Activated CD4-positive, CD25-positive, alpha-beta regulatory T cell treated with anti-CD3 and anti-CD28 coated beads, Interleukin-2, amount 50 U/mL, for 16 hours (primary cell): ENCODE data around the gene MYO1B.

Experiments
- DNase-seq: peaks from one replicate; pipeline ENCODE4 v3.0.0-alpha.2; 2020; ENCODE audit warnings: low read depth, low spot score

MYO1B gene

DNA sequence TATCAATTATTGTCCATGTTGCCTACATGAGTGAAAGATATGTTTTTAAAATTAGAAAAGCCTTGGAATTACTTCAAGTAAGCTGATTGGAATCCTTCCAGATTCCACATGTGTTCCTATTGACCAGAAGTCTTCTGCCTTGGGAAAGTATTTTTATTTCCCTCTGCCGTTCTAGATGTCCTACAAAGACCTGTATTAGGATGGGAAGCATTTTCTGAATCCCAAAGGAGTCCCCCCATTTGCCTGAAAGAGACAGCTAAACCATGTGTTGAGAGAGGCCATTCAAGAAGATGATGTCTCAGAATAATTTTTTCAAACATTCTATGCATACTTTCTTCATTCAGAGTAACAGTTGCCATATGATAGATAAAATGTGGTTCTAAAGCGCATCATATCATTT is 19.0 kb upstream of the MYO1B start:
- DNase-seq: no peak

DNA sequence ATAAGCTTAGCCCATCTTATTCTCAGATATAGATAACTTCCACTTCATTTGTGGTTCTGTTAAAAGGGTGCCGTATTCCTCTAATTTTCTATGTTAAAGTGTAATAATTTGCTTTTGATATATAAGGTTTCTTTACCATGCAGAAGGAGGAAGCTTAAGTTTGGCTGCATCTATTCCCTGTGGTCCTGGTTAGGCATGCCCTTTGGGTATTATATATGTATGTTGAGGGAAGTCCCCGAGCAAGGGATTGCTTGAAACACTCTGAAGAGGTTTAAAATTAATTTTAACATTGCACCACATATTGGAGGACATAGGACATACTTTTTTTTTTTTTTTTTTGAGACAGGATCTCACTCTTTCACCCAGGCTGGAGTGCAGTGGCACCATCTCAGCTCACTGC is 16.9 kb upstream of the MYO1B start:
- DNase-seq: no peak

DNA sequence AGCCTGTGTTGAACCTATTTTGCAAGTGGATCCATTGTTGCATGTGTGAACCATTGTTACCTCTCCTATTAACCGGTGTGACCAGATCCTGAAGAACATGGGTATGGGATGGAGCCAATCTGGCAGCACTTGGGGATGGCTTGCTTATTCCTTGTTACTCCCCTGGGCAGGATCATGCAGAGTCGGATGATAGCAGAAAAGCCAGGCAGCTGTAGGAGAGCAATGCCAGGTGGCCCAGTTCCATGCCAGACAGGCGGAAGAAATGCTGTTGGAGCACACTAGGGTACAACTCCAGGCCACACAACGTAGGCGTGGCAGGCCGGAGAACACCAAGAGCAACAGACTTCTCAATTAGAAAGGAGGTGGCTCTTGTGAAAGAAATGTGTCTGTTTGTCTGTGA is 16.3 kb upstream of the MYO1B start:
- no peak for DNase-seq

DNA sequence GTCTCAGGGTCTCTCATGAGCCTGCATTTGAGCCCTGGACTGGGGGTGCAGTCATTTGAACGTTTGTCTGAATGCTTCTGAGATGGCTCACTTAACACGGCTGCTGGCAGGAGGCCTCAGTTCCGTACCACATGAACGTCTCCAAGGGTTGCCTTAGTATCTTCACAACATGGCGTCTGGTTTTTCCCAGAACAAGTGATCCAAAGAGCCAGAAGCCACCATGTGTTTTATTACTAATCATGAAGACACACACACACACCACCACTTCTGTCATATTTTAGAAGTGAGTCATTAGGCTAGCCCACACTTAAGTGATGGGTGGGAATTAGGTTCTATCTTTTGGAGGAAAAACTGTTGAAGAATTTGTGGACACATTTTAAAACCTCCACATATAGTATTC is 15.0 kb upstream of the MYO1B start:
- DNase-seq: no peak

DNA sequence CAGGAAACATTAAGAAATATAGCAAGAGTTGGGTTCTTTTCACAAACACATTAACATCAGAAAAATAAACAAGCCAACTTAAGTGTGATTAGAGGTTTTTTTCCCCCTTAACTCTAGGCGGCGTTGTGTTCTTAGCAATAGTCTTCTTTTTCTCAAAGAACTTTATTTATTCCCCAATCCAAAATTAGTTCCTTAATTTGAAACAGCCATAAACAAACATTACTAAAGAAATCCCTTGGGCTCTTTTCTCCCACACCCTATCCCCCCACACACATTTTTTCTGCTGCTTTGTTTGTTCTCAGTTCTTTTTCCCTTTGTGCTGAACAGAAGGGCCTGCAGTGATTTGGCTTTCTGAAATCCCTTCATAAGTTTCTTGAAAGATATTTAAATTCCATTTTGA is 13.2 kb upstream of the MYO1B start:
- no peak for DNase-seq

DNA sequence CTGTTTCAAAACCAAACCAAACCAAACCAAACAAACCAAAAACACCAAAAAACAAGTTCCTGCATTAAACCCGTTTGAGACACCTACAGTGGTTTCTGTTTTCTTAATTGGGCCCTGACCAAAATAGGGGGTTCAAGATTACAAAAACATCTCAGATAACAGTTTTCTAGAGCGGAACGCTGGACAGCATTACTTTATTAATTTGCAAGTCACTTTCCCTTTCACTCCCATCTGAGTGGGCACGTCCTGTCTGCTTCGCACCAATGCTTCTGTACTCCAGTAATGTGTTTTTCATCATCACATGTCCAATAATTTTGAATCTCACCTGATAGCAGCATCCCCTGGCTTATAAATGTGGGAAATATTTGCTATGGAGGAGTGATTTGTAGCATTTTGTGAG is 11.7 kb upstream of the MYO1B start:
- DNase-seq: no peak

DNA sequence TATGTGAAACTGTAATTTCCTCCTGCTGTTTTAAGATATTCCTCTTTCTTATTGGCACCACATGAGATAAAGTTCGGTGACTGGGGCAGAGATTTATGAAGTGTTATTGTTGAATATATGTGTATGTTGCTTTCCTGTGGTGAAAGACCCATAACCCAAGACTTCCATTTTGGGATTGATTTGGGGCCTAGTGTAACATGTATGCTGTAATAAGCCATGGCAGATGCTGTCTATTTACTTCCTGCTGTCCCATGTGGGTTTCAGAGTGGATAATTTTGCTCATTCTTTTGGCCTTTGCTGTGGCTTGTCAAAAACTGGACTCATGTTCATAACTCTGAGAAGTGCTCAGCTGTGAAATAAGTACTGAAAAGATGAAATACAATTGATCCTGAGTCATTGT is 10.8 kb upstream of the MYO1B start:
- DNase-seq: no peak

DNA sequence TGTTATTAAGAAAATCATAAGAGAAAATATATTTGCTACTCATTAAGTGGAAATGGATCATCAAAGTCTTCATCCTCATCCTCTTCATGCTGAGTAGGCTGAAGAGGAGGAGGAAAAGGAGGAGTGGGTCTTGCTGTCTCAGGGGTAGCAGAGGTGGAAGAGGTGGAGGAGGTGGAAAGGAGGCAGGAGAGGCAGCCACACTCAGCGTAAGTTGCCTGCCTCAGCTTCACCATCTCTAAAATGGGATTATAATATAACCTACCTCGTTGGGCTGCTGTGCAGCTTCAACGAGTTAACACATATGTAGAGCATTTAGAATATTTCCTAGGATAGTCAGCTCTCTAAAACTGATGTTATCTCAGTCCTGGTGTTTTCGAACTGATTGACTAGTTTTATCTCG is 4.3 kb upstream of the MYO1B start:
- DNase-seq: no peak

DNA sequence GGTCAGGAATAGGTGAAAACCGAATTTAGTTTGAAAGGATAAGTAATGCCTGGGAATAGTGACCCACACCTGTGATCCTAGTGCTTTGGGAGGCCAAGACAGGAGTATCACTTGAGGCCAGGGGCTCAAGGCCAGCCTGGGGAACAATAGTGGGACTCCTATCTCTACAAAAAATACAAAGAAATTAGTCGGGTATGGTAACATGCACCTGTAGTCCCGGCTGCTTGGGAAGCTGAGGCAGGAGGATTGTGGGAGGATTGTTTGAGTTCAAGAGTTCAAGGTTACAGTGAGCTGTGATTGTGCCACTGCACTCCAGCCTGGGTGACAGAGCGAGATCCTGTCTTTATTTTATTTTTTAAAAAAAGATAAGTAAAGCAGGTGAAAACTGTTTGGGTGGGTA is 3.8 kb upstream of the MYO1B start:
- no peak for DNase-seq

DNA sequence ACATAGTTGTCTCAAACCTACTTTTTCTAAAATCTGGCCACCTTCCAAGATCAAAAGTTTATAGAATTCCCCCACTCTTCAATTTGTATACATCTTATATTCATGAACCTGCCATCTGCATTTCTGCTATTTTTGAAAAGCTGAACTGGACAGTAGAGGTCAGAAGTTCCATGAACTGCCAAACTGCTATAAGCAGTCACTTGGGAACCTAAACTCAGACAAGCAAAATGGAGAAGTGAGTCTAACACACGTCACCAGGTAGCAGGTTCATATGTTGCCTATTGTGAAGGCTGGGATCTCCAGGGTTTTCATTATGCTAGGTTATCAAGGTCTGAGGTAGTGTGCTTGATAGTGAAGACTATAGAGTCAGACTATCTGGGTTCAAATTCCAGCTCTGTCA is 2.0 kb upstream of the MYO1B start:
- no peak for DNase-seq

DNA sequence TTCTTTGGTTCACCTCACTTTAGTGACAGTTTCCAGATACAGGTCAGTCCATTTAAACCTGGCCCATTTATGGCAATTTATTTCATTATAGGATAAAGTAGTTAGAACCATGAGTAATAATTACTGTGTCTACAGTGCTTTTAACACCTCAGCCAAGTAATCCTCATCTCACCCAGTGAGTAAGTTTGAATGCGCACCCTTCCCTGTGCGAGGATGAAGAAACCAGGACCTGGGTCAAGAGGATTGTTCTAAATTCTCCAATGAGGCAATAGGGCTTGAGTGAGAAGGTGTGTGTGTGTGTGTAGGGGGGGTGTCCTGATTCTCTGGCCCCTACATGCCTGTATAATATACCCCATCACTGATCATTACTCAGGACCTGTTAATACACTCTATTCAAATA is 854 bp upstream of the MYO1B start:
- DNase-seq: no peak

DNA sequence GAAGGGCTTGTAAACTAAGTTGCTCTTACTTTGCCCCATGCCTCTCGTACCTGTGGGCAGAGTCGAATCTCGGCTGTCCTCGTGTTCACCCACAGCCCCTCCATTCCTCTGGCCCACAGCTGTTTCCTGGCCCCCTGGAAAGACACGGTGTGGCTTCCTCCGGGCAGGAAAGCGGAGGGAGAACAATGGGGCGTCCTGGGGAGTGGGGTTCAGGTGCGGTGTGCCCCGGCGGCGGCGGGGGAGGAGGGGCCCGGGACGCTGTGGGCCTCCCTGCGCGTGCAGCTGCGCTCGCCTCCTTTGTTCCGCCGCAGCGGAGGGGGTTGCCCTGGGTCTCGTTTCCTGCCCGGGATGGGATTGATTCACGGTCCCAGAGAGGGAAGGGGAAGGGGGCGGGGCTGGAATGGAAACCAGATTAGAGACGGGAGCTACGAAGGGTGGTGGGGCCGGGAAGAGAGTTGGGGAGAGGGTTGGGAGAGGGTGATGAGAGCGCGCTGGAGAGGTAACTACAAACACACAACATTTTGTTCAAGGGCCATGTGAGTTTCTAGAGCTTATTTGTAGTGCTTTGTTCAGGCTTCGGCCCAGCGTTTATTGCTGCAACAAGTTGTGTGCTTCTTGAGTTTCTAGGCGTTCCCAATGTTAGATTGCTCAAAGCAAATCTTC is 796 bp downstream of the MYO1B start:
- DNase-seq: no peak

DNA sequence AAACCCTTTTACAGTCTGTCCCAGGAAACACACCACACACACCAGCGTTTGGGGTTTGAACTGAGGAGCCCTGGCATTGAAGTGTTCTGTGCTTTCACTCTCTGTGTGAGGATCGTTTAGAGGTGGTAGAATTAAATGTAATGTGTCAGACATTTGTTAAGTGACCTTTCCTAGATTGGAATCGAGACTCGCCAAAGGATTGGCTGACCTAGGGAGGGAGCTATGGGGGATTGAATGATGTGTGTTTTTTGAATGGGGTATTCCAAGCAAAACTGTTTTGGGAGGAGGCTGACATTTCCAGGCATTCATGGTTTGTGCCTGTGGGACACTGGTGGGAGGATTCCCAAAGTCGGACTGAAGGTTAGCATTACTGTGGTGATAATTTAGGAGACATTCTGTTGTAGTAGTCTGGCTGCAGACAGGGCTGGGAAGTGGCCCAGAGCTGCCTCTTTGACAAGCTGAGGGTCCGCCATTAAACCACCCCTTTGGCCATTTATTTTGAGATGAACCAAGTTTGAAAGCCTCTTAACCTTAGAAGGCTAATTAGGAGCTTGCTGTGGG is 1.7 kb downstream of the MYO1B start:
- DNase-seq: no peak

DNA sequence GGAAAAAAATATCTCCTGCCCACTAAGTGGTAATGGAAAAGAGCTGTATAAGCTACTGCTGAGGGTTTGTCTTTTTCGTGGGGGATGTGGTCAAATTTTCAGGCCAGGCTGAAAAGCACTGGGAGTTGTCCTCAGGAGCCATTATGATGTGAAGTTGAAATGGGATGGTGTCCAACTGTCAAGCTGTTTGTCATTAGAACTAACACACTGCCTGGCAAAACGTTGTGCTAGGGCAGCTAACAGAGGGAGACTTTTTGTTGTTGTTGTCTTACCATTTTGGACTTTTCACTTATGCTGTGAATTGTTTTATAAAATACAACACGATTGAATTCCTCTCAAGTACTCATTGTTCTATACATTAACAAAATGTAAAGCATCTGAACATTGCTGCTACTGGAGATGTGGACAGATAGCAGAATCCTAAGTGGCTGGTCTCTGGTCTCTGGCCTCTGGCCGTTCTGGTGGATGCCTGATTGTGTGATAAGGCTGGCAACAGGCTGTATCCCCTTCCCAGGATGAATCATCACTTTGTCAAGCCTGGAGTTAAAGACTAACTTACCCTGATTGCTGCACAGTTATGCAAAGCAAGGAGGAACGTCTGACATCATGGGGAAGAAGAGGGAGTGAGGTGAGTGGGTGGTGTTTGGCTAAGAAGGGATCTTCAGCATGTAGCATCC is 2.3 kb downstream of the MYO1B start:
- DNase-seq: no peak

DNA sequence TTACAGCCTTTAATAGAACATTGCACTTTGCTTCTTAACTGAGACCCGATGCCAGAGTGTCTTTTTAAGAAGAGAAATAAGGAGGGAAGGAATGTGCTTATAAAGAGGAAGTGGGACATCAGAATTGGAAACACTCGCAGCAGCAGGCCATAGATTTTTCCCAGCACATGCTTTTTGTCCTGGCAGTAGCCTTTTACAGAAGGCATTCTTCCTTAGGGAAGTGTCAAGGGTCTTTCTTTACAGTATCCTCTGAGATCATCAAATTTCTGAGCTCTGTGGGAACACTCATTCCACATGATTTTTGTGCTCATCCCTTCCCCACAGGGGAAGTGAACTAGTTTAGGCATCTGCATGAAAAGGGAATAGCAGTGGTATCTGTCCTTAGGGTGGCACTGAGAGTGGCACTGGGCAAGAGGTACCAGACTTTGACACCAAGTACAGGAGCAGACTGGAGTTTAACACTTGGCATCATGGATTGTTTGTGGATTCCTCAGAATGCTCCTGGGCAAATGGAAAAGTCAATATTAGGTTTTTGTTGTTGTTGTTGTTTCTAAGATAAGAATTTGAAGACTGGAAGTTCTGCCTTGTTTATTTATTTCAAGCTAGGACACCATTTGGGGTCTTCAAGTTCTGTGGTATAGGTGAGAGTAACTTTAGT is 4.1 kb downstream of the MYO1B start:
- no peak for DNase-seq

DNA sequence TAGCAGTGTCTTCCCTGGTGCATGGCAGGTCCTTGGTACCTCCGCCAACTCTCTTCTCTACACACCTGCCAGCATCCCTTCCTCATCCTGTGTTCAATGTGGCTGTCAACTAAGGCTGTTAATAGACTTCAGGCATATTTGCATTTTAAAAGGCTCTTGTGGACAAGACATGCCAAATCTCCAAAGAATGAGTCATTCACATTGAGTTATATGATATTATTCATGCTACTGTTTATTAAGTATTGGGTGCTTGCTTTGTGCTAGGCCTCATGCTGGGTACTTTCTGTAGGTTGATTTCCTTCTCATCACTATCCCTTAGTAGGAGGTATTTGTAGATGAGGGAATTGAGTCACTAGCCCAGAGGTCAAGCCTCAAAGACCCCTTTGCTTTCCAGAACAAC is 5.2 kb downstream of the MYO1B start:
- no peak for DNase-seq

DNA sequence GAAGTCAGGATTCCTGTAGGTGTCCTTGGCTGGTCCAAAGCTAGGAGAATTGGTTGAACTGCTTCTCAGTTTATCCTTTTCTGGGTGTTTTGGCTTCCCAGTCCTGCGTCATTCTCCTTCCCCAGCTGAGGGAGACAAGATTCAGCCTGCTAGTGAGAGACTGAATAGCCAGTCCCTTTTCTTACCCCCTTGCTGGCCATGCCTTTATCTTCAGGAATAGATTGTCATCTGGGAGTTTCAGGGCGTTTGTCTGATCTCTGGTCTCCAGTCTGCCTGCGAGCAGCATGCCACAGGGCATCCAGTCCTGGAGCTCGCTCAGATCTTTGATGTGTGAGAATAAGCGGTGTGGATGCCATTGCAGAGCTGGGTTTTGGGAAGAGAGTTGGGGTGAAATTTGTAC is 5.8 kb downstream of the MYO1B start:
- no peak for DNase-seq

DNA sequence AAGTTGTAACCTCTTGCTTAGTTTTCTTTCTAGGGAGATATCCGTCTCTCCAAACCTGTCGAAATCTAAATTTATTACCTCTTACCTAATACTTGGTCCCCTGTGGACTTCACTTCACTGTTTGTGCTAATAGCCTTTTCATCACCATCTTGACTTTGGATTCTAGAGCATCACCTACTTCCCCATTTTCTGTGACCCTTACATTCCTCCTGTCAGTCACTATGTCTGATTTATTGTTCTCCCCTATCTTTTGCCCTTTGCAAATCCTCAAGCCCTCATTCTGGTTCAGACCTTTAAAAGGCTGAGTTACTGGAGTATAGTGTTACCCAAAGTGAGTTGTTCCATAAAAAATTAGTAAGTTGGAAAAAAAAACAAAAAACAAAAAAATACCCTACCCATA is 7.5 kb downstream of the MYO1B start:
- DNase-seq: no peak

DNA sequence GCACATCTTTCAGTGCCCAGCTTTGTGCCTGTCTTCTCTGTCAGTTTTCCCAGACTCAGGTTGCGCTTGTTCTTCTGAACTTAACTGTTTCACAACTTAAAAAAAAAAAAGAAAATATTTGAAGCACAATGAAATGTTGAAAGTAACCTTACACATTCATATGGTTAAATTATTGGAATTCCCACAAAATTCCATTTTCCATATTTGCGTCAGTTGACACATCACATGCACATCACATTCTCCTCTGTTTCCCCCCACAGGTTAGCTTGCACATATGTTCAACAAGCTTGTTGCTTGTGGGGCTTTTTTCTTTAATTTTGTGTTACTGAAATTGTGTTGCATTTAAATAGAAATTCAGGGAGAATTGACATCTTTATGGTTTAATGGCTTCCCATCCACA is 8.3 kb downstream of the MYO1B start:
- no peak for DNase-seq

DNA sequence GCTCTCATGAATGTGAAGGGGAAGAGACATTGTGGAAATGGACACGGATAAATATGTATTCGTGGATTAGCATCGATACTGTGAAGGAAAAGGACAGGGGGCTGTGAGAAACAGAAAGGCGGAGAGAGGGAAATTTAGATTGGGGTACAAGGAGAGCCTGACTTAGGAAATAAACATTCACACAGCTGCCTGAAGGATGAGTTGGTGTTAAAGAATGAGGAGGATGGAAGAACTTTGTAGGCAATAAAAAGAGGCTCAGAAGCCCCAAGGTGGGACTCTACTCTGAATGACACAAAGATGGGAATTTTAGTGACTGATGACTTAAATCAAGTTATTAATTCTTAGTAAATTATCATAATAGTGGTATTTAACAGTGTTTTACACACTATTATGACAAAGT is 10.1 kb downstream of the MYO1B start:
- no peak for DNase-seq

DNA sequence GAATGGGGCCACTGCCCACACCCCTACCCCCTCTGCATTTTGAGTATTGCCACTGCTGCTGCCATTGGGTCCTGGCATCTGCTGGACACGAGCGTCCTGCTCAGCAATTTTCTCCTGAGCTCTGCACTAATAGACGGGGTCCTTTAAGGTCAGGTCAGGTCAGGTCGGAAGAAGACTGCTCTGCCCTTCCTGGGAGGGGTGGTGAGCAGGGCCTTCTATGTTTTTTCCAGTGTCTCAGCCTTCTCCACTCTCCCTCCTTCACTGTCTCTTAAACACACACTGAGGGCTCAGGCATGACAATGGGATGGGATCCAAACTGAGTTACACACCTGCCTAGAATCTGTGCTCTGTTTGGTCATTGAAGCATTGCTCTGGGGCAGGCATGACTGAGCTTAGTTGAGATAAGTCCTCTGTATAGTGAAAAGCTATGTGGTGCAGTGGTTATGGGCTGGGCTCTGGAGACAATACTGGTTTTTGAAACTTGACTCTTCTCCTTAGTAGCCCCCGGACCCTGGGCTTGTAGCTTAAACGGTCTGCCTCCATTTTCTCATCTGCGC is 10.6 kb downstream of the MYO1B start:
- DNase-seq: no peak

DNA sequence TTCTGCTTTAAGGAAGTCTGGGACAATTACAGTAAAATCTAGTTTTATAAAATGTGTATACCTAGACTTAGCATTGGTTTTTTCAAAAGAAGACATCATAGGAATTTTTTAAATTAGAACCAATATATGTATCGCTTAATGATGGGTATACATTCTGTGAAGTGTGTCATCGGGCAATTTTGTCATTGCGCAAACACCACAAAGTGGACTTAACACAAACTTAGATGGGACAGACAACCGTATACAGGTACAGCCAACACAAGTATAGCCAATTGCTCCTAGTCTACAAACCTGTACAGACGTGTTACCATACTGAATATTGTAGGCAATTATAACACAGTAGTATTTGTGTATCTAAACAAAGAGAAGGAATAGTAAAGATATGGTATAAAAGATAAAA is 12.7 kb downstream of the MYO1B start:
- no peak for DNase-seq

DNA sequence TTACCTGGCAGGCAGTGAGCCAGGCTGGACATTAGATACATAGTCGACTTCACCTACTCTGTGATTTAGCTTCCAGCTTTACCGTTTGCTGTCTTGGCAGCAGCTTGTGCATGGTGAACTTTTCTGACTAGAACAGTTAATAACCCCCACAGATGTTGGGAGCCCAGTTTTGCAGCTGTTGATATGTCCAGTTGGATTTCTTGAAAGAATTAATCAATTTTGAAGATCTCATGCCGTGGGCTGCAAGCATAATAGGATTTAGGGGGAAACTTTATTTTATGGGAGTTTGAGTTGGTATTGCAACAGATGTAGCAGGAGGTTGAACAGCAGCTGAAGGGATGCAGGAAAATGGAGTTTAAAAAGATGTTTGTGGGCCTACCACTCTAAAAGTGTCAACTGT is 13.8 kb downstream of the MYO1B start:
- DNase-seq: no peak
